Upper lobe of right lung (tissue), 1 donor: Measurements from ENCODE around the gene INPP5A. TPM values are rescaled to one million over a fixed set of nuclear protein-coding genes. Genes with fewer than 3 reads are reported as not detected.

Source experiments
- ATAC-seq: fragments of 200-7000 bp; cut with Tn5 transposase; one replicate; pipeline ENCODE4 v1.9.1; 2020; ENCODE audit warnings: mild to moderate bottlenecking, moderate library complexity
- DNase-seq: peaks from one replicate; pipeline ENCODE4 v3.0.0-alpha.2; 2020
- H3K27ac ChIP-seq: fragments of 200-600 bp; one replicate; pipeline ENCODE4 v1.8.0; 2022
- H3K27me3 ChIP-seq: fragments of 200-600 bp; one replicate; pipeline ENCODE4 v1.8.0; 2022; ENCODE audit warnings: mild to moderate bottlenecking
- H3K36me3 ChIP-seq: fragments of 200-600 bp; one replicate; pipeline ENCODE4 v1.8.0; 2022
- H3K4me1 ChIP-seq: fragments of 200-600 bp; one replicate; pipeline ENCODE4 v1.8.0; 2022
- H3K4me3 ChIP-seq: fragments of 200-600 bp; one replicate; pipeline ENCODE4 v1.8.0; 2022; ENCODE audit warnings: mild to moderate bottlenecking
- H3K9me3 ChIP-seq: fragments of 200-600 bp; one replicate; pipeline ENCODE4 v1.8.0; 2022
- intact Hi-C: fragments of 100-400 bp; cut with DNase I; formaldehyde crosslinking; loops from one replicate; pipeline ENCODE4 v1.11.0; 2022
- total RNA-seq: library from RNA; stranded (reverse); fragmentation: NEBNext Ultra II Directional; extraction: Animal tissue kit (Norgen Biotek cat#: 25700); gene quantifications from one replicate; pipeline ENCODE4 v1.2.1, GENCODE V29; 2021
- TF ChIP-seq, protein P1 (sequence below): fragments of 200-600 bp; IDR thresholded peaks from one replicate; pipeline ENCODE4 v1.8.0; 2022; ENCODE audit warnings: antibody characterized with exemption
- donor health status: DM: no; HTN: yes; CAD: no; lungs with severe emphysema.

Gene INPP5A
- total RNA-seq, 1 donor from 2014 or later: 38.3 TPM

DNA sequence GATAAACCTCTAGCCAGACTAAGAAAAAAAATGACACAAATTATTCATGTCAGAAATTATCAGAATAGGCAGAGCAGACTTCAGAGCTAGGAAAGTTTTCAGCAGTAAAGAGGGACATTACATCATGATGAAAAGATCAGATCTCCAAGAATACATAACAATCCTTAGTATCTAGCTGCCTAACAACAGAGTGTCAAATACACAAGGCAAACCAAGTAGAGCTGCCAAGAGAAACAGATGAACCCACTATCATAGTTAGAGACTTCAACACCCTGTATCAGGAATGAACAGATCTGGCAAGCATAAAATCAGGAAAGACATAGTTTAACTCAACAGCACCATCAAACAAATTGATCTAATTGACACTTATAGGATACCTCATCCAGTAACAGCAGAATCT, 156.1 kb downstream of the INPP5A start:
- no peak for ATAC-seq
- no peaks in the 10 kb centered on the region for H3K4me1 ChIP-seq

DNA sequence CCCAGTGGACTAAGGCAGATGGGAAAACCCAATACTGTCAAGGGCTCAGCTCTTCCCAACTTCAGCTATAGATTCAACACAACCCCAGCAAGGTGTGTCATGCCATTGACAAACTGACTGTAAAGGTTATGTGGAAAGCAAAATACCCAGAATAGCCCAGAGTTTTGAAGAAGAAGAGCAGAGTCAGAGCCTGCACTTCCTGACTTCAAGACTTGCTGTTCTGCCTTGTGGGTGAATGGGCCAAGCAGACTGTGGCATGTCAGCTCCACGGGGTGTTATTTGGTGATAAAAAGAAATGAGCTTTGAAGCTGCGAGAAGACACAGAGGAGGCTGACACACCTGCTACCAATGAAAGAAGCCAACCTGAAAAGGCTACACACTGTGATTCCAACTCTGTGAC, 158.6 kb downstream of the INPP5A start:
- Histone ChIP-seq H3K27me3 (no peaks in the 10 kb centered on the region), H3K36me3 (peaks cover 3% of the 10 kb centered on the region), H3K9me3 (no peaks in the 10 kb centered on the region), H3K4me3 (no peak overlapping the region), H3K27ac (no peak overlapping the region), H3K4me1 (no peaks in the 10 kb centered on the region)
- TF ChIP-seq, protein P1, sequence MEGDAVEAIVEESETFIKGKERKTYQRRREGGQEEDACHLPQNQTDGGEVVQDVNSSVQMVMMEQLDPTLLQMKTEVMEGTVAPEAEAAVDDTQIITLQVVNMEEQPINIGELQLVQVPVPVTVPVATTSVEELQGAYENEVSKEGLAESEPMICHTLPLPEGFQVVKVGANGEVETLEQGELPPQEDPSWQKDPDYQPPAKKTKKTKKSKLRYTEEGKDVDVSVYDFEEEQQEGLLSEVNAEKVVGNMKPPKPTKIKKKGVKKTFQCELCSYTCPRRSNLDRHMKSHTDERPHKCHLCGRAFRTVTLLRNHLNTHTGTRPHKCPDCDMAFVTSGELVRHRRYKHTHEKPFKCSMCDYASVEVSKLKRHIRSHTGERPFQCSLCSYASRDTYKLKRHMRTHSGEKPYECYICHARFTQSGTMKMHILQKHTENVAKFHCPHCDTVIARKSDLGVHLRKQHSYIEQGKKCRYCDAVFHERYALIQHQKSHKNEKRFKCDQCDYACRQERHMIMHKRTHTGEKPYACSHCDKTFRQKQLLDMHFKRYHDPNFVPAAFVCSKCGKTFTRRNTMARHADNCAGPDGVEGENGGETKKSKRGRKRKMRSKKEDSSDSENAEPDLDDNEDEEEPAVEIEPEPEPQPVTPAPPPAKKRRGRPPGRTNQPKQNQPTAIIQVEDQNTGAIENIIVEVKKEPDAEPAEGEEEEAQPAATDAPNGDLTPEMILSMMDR: no peak
- ATAC-seq (no peak), DNase-seq (peak; percentile 3)
- intact Hi-C loops: no loop called here

More for the DNA sequence above, 156.1 kb downstream of the INPP5A start:
- Histone ChIP-seq H3K9me3 (no peaks in the 10 kb centered on the region), H3K4me3 (no peak overlapping the region), H3K36me3 (peaks cover 6% of the 10 kb centered on the region), H3K27ac (no peak overlapping the region), H3K27me3 (no peaks in the 10 kb centered on the region)
- DNase-seq: no peak
- TF ChIP-seq, protein P1: no peak
- intact Hi-C loops: no loop called here

DNA sequence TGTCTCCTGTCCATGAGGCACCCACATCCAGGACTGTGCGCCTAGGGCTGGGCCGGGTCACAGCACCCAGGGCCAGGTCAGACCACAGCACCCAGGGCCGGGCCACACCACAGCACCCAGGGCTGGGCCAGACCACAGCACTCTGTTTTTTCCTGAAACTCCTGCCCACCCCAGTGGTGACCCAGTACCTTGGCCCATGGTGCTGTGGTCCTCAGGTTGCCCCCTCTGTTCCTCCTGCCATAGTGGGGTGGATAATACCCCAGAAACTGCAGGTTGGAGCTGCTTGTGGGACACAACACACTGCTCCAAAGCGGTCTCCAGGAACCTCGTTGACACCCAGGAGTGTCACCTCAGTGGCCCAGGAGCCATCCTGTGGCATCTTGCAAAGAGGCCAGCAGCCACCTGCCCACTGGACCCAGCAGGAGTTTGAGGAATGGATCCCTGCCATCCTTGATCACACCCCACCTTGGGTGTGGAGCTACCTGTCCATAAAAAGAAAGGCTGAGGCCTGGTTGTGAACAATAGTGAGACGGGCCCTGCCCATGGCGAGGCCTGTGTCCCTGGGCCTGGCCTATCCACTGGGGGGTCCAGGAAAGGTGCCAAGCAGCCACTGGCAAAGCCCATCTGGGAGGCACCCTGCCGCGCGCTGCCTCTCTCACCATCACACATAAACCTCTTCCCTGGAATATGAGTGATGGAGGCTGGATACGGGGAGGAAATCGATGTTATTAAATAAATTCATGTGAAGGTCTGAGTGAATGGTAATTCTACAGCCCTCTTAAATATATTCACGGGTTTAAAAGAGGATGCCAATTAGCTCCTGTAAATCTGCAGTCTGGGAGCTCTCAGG, 159.4 kb downstream of the INPP5A start:
- intact Hi-C loops: no loop called here
- TF ChIP-seq, protein P1: no peak
- Histone ChIP-seq H3K4me3 (no peak overlapping the region), H3K27ac (no peak overlapping the region), H3K36me3 (no peaks in the 10 kb centered on the region), H3K4me1 (no peaks in the 10 kb centered on the region), H3K9me3 (no peaks in the 10 kb centered on the region), H3K27me3 (no peaks in the 10 kb centered on the region)
- DNase-seq (peak; percentile 46), ATAC-seq (peak; percentile 43)

DNA sequence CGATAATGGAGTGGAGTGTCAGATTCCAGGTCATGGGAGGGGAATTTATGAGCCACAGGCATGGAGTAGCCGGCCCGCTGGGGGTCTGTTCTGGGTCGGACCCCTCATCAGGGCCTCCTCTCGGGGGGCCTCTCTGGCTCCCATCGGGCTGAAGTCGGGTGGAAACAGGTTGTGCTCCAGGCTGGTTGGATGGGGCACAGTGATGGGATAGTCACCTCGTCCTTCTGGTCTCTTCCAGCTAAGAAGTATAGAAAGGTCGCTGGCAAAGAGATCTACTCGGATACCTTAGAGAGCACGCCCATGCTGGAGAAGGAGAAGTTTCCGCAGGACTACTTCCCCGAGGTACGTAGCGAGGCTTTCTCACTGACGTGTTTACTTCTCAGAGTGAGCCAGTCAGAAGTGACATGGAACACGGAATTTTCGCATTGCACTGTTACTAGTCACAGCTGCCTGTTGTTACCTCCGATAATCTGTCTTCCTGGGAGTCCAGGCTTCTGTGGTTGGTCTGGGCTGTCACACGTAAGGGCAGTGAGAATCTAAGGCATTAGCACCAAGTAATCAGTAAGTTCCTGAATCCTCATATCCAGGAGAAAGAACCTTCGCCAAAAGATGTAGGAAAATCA, 160.1 kb downstream of the INPP5A start:
- DNase-seq: peak; percentile 35
- H3K27ac ChIP-seq: no peak overlapping the region

DNA sequence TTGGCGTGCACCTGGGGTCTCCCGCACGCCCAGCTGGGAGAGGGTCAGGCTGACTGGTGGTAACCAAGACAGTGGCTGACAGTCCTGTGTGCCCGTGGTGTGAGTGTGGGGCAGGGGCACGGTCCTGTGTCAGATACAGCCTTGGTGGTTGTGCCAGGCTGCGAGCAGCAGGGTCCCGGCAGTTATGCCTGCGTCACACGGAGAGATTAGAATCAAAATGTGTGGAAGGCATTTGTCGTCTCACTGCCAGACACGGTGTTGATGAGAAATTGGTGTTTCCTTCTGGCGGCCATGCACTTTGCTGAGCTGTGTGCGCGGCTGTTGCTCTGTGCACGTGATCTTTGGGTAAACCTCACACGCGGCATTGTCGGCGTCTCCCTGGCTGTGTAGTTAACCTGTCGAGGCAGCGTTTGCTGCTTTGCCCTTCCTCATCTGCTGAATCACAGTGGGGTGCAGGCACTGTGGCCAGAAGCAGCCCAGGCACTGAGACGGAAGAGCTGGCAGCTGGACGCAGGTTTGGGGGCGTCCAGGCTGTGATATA, 160.7 kb downstream of the INPP5A start:
- ATAC-seq (no peak), DNase-seq (peak; percentile 48)
- TF ChIP-seq, protein P1: no peak
- H3K4me1 ChIP-seq: no peaks in the 10 kb centered on the region
- H3K9me3 ChIP-seq: no peaks in the 10 kb centered on the region
- H3K27ac ChIP-seq: no peak overlapping the region
- no peaks in the 10 kb centered on the region for H3K36me3 ChIP-seq
- intact Hi-C loops: no loop called here
- no peak overlapping the region for H3K4me3 ChIP-seq
- H3K27me3 ChIP-seq: no peaks in the 10 kb centered on the region

More for the DNA sequence above, 160.1 kb downstream of the INPP5A start:
- no peaks in the 10 kb centered on the region for H3K4me1 ChIP-seq
- H3K36me3 ChIP-seq: no peaks in the 10 kb centered on the region
- intact Hi-C loops: no loop called here
- H3K27me3 ChIP-seq: no peaks in the 10 kb centered on the region
- H3K9me3 ChIP-seq: no peaks in the 10 kb centered on the region
- no peak for ATAC-seq
- no peak overlapping the region for H3K4me3 ChIP-seq
- TF ChIP-seq, protein P1: no peak
